Left ventricle myocardium inferior (tissue), 1 donor: ENCODE data around the gene CHMP1B. TPM values are rescaled to one million over a fixed set of nuclear protein-coding genes. Genes with fewer than 3 reads are reported as not detected.

ENCODE experiments used
- DNase-seq: peaks from one replicate; pipeline ENCODE4 v3.0.0-alpha.2; 2020
- H3K27ac ChIP-seq: fragments of 200-600 bp; replicated peaks from 2 replicates; pipeline ENCODE4 v1.8.0; 2021
- H3K27me3 ChIP-seq: fragments of 200-600 bp; 2 replicates; pipeline ENCODE4 v1.8.0; 2021; ENCODE audit warnings: low read depth
- H3K36me3 ChIP-seq: fragments of 200-600 bp; 2 replicates; pipeline ENCODE4 v1.8.0; 2021
- H3K4me1 ChIP-seq: fragments of 200-600 bp; 2 replicates; pipeline ENCODE4 v1.8.0; 2021
- H3K4me3 ChIP-seq: fragments of 200-600 bp; 2 replicates; pipeline ENCODE4 v1.8.0; 2021; ENCODE audit warnings: mild to moderate bottlenecking, moderate library complexity
- H3K9me3 ChIP-seq: fragments of 200-600 bp; replicated peaks from 2 replicates; pipeline ENCODE4 v1.8.0; 2021
- intact Hi-C: fragments of 100-400 bp; cut with micrococcal nuclease; formaldehyde crosslinking; loops from one replicate; pipeline ENCODE4 v1.11.0; 2022
- total RNA-seq: library from RNA; stranded (reverse); fragmentation: NEBNext Ultra II Directional; extraction: Animal tissue kit (Norgen Biotek cat#: 25700); gene quantifications from one replicate; pipeline ENCODE4 v1.2.1, GENCODE V29; 2021
- TF ChIP-seq, protein P1 (sequence below): fragments of 200-600 bp; IDR thresholded peaks from 2 replicates; pipeline ENCODE4 v1.8.0; 2021; ENCODE audit warnings: antibody characterized with exemption, mild to moderate bottlenecking, borderline replicate concordance
- donor health status: DM: no; HTN: yes; CAD: no; lungs with severe emphysema.

CHMP1B gene
- total RNA-seq, 1 donor from 2014 or later, result 30.4 TPM

DNA sequence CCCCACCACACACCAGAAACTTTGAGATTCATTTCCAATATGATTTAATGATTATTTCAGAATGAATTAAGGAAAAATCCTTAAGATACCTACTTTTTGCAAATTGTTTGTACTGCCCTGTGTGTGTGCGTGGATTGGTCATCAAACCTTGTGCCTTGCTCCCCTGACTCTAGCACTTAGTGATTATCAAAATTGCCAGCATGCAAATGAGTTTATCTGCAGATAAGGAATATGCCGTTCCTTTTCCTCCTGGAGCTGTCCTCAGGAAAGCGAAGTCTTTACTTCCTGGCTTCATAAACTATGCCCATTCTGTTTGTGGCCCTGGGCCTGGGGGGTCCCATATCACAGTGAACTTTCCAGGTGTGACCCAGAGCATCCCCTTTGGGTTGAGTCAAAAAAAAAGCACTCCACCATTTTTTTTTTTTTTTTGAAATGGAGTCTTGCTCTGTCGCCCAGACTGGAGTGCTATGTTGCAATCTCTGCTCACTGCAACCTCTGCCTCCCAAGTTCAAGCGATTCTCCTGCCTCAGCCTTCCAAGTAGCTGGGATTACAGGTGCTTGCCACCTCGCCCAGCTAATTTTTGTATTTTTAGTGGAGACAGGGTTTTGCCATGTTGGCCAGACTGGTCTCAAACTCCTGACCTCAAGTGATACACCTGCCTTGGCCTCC is 11.4 kb downstream of the CHMP1B start:
- Histone ChIP-seq H3K27ac (no peak overlapping the region), H3K36me3 (no peaks in the 10 kb centered on the region), H3K27me3 (no peaks in the 10 kb centered on the region), H3K9me3 (no peaks in the 10 kb centered on the region), H3K4me3 (no peak overlapping the region), H3K4me1 (peaks cover 5% of the 10 kb centered on the region)
- no peak for DNase-seq
- intact Hi-C loops, result no loop called here
- TF ChIP-seq, protein P1, sequence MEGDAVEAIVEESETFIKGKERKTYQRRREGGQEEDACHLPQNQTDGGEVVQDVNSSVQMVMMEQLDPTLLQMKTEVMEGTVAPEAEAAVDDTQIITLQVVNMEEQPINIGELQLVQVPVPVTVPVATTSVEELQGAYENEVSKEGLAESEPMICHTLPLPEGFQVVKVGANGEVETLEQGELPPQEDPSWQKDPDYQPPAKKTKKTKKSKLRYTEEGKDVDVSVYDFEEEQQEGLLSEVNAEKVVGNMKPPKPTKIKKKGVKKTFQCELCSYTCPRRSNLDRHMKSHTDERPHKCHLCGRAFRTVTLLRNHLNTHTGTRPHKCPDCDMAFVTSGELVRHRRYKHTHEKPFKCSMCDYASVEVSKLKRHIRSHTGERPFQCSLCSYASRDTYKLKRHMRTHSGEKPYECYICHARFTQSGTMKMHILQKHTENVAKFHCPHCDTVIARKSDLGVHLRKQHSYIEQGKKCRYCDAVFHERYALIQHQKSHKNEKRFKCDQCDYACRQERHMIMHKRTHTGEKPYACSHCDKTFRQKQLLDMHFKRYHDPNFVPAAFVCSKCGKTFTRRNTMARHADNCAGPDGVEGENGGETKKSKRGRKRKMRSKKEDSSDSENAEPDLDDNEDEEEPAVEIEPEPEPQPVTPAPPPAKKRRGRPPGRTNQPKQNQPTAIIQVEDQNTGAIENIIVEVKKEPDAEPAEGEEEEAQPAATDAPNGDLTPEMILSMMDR, result no peak

GRCh38 chr18:11864471-11864870 is 13.3 kb downstream of the CHMP1B start:
- no peaks in the 10 kb centered on the region for H3K36me3 ChIP-seq
- TF ChIP-seq, protein P1, result no peak
- intact Hi-C loops, result no loop called here
- H3K4me3 ChIP-seq, result no peak overlapping the region
- no peaks in the 10 kb centered on the region for H3K4me1 ChIP-seq
- no peak overlapping the region for H3K27ac ChIP-seq
- H3K9me3 ChIP-seq, result no peaks in the 10 kb centered on the region
- H3K27me3 ChIP-seq, result no peaks in the 10 kb centered on the region
- DNase-seq, result no peak

DNA sequence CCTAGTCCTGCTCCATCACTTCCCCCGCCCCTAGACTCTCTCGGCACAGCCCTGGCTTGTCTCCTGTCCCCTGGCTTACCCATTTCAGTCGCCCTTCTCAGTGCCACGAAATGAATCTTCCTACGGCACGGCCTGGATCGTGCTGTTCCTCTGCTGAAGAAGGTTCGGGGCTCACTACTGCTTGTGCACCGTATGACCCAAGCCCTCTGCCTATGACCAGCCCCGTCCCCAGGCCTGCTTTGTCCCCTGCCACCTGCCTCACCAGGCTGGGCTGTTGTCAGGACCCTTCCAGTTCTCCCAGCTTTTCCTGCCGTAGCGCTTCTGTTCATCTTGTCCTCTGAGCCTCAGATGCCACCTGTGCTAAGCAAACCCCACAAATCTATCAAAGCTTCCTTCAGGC is 13.9 kb downstream of the CHMP1B start:
- H3K27me3 ChIP-seq, result no peaks in the 10 kb centered on the region
- no peaks in the 10 kb centered on the region for H3K4me1 ChIP-seq
- no peak overlapping the region for H3K27ac ChIP-seq
- intact Hi-C loops, result no loop called here
- no peak for DNase-seq
- no peaks in the 10 kb centered on the region for H3K9me3 ChIP-seq
- no peaks in the 10 kb centered on the region for H3K36me3 ChIP-seq
- TF ChIP-seq, protein P1, result no peak
- H3K4me3 ChIP-seq, result no peak overlapping the region

- Histone ChIP-seq H3K36me3 (no peaks in the 10 kb centered on the region), H3K27ac (no peak overlapping the region), H3K27me3 (no peaks in the 10 kb centered on the region), H3K4me3 (no peak overlapping the region), H3K4me1 (no peaks in the 10 kb centered on the region), H3K9me3 (no peaks in the 10 kb centered on the region)
- intact Hi-C loops, result no loop called here
- no peak for DNase-seq
- TF ChIP-seq, protein P1, result no peak
Measured at GRCh38 chr18:11866329-11866728, 15.1 kb downstream of the CHMP1B start.

GRCh38 chr18:11866764-11867163 is 15.6 kb downstream of the CHMP1B start:
- TF ChIP-seq, protein P1, result no peak

More at GRCh38 chr18:11866764-11867163, 15.6 kb downstream of the CHMP1B start:
- intact Hi-C loops, result no loop called here
- no peaks in the 10 kb centered on the region for H3K36me3 ChIP-seq
- H3K4me3 ChIP-seq, result no peak overlapping the region
- H3K27ac ChIP-seq, result no peak overlapping the region
- H3K27me3 ChIP-seq, result no peaks in the 10 kb centered on the region
- no peaks in the 10 kb centered on the region for H3K9me3 ChIP-seq
- no peak for DNase-seq
- H3K4me1 ChIP-seq, result no peaks in the 10 kb centered on the region
